Esophagus squamous epithelium (tissue), 5 donors: Measurements from ENCODE around the gene SMIM7. TPM values are rescaled to one million over a fixed set of nuclear protein-coding genes. Genes with fewer than 3 reads are reported as not detected.

Source experiments
- DNase-seq: peaks from one replicate; lab custom pipeline; 2025; lab: John Stamatoyannopoulos, UW
- H3K27ac ChIP-seq, 4 donors: fragments of 200-600 bp; sonication (generic); one replicate each; pipeline ENCODE4 v1.5.1; 2016 to 2019; ENCODE audit warnings: mild to moderate bottlenecking in 1 of 4
- H3K27me3 ChIP-seq, 4 donors: fragments of 200-600 bp; sonication (generic); 1 replicate in 3 of 4; 2 replicates in 1 of 4; pipeline versions ENCODE4 v1.5.1 to v1.6.0; 2017 to 2021; ENCODE audit warnings: antibody characterized with exemption in 1 of 4
- H3K36me3 ChIP-seq, 3 donors: fragments of 200-600 bp; sonication (generic); one replicate each; pipeline ENCODE4 v1.5.1; 2016 to 2019
- H3K4me1 ChIP-seq, 3 donors: fragments of 200-600 bp; sonication (generic); one replicate each; pipeline ENCODE4 v1.5.1; 2017 to 2019
- H3K4me3 ChIP-seq, 4 donors: fragments of 200-600 bp; sonication (generic); 1 replicate in 3 of 4; 2 replicates in 1 of 4; pipeline ENCODE4 v1.5.1; 2016 to 2019; ENCODE audit warnings: mild to moderate bottlenecking in 2 of 4, moderate library complexity in 1 of 4
- H3K9me3 ChIP-seq, 3 donors: fragments of 200-600 bp; sonication (generic); one replicate each; pipeline ENCODE4 v1.5.1; 2016 to 2019
- CTCF ChIP-seq, 6 experiments: fragments of 450-650 bp in 4 of 6; fragments of 200-600 bp in 2 of 6; sonication (generic) in 2 of 6; IDR thresholded peaks; one replicate each; pipeline ENCODE4 v1.5.1; 2016 to 2019; ENCODE audit warnings: antibody characterized with exemption in 6 of 6, mild to moderate bottlenecking in 4 of 6, moderate library complexity in 4 of 6
- POLR2A ChIP-seq, 4 donors: fragments of 450-650 bp; IDR thresholded peaks; one replicate each; pipeline ENCODE4 v1.6.1; 2017; ENCODE audit warnings: antibody characterized with exemption in 4 of 4, mild to moderate bottlenecking in 4 of 4, moderate library complexity in 3 of 4
- WGBS, 2 donors: methylation state at CpG; one replicate each; pipeline ENCODE4 v1.1.5; 2018; 5-methylcytosine and 5-hydroxymethylcytosine counted together
- intact Hi-C: fragments of 100-400 bp; cut with DNase I; formaldehyde crosslinking; loops from one replicate; pipeline ENCODE4 v1.15.0; 2022
- total RNA-seq, 4 donors: library from RNA; depleted of rRNA; stranded (reverse); fragments of >200 nt; gene quantifications; one replicate each; pipeline ENCODE4 v1.1.0, GENCODE V29; 2016
- donor health status: DM: yes; HTN: yes; CAD: no.

The SMIM7 gene
- total RNA-seq, 4 donors from 2014 or later: 54.0 to 89.5 (median 66.3) TPM

GRCh38 chr19:16684216-16684615 is 24.3 kb upstream of the SMIM7 start:
- intact Hi-C loops: no loop called here
- no peak for DNase-seq
- Histone ChIP-seq H3K9me3 (peaks cover 0 to 14% (median 4%) of the 10 kb centered on the region in 3 donors), H3K36me3 (peaks cover 0 to 28% (median 0%) of the 10 kb centered on the region in 3 donors), H3K4me1 (peaks cover 0 to 6% (median 0%) of the 10 kb centered on the region in 3 donors), H3K27me3 (no peaks in the 10 kb centered on the region), H3K4me3 (no peak overlapping the region), H3K27ac (no peak overlapping the region)
- TF ChIP-seq POLR2A (IDR thresholded peaks at IDR 0.05): no peak
- TF ChIP-seq CTCF (IDR thresholded peaks at IDR 0.05): no peak
- 83 to 84% methylated on average over 3 of the region's 3 CpGs for WGBS, 2 donors

- Histone ChIP-seq H3K27ac (no peak overlapping the region), H3K4me3 (no peak overlapping the region), H3K9me3 (peaks cover 0 to 14% (median 4%) of the 10 kb centered on the region in 3 donors), H3K27me3 (no peaks in the 10 kb centered on the region), H3K4me1 (peaks cover 0 to 6% (median 0%) of the 10 kb centered on the region in 3 donors), H3K36me3 (peaks cover 0 to 28% (median 0%) of the 10 kb centered on the region in 3 donors)
- WGBS, 2 donors: 79 to 86% methylated on average over 1 to 2 of the region's 2 CpGs
- intact Hi-C loops: no loop called here
- DNase-seq: no peak
- TF ChIP-seq POLR2A (IDR thresholded peaks at IDR 0.05): no peak
- TF ChIP-seq CTCF (IDR thresholded peaks at IDR 0.05): no peak
These were observed 22.6 kb upstream of the SMIM7 start for GRCh38 chr19:16682539-16682938.

GRCh38 chr19:16679811-16680210 is 19.9 kb upstream of the SMIM7 start:
- Histone ChIP-seq H3K36me3 (peaks cover 0 to 28% (median 0%) of the 10 kb centered on the region in 3 donors), H3K9me3 (peaks cover 0 to 14% (median 4%) of the 10 kb centered on the region in 3 donors), H3K27me3 (no peaks in the 10 kb centered on the region), H3K4me3 (no peak overlapping the region), H3K4me1 (no peaks in the 10 kb centered on the region), H3K27ac (no peak overlapping the region)
- no peak for TF ChIP-seq CTCF (IDR thresholded peaks at IDR 0.05)
- TF ChIP-seq POLR2A (IDR thresholded peaks at IDR 0.05): no peak
- WGBS, 2 donors: 98 to 100% methylated on average over 1 to 9 of the region's 11 CpGs
- intact Hi-C loops: no loop called here
- DNase-seq: no peak

GRCh38 chr19:16678498-16678897 is 18.6 kb upstream of the SMIM7 start:
- H3K9me3 ChIP-seq: peaks cover 0 to 14% (median 4%) of the 10 kb centered on the region in 3 donors
- DNase-seq: no peak
- WGBS, 2 donors: 84 to 87% methylated on average over 9 of the region's 9 CpGs
- peaks cover 0 to 28% (median 0%) of the 10 kb centered on the region in 3 donors for H3K36me3 ChIP-seq
- no peak overlapping the region for H3K27ac ChIP-seq
- no peak overlapping the region for H3K4me3 ChIP-seq
- no peak for TF ChIP-seq POLR2A (IDR thresholded peaks at IDR 0.05)
- TF ChIP-seq CTCF (IDR thresholded peaks at IDR 0.05): no peak
- intact Hi-C loops: no loop called here
- no peaks in the 10 kb centered on the region for H3K4me1 ChIP-seq
- H3K27me3 ChIP-seq: no peaks in the 10 kb centered on the region

- peaks cover 0 to 14% (median 4%) of the 10 kb centered on the region in 3 donors for H3K9me3 ChIP-seq
- DNase-seq: no peak
- no peaks in the 10 kb centered on the region for H3K4me1 ChIP-seq
- TF ChIP-seq POLR2A (IDR thresholded peaks at IDR 0.05) (no peak), CTCF (IDR thresholded peaks at IDR 0.05) (no peak)
- no peaks in the 10 kb centered on the region for H3K27me3 ChIP-seq
- intact Hi-C loops: no loop called here
- H3K27ac ChIP-seq: peak overlapping the region in 3 of 4 donors; percentile 34 to 66 (median 48)
- H3K36me3 ChIP-seq: peaks cover 0 to 23% (median 0%) of the 10 kb centered on the region in 3 donors
- no peak overlapping the region for H3K4me3 ChIP-seq
These were observed 17.1 kb upstream of the SMIM7 start for GRCh38 chr19:16677055-16677454.
